EL (cell line): ENCODE results near the gene UGGT1.
"Not testable (repeated sequence)": the region's sequence is repeated elsewhere in the genome, so short reads cannot be mapped to it uniquely, and the experiment has no call there.

Experiments used
- DNase-seq: peaks from one replicate; pipeline ENCODE4 v3.0.0-alpha.2; 2016

The UGGT1 gene

DNA sequence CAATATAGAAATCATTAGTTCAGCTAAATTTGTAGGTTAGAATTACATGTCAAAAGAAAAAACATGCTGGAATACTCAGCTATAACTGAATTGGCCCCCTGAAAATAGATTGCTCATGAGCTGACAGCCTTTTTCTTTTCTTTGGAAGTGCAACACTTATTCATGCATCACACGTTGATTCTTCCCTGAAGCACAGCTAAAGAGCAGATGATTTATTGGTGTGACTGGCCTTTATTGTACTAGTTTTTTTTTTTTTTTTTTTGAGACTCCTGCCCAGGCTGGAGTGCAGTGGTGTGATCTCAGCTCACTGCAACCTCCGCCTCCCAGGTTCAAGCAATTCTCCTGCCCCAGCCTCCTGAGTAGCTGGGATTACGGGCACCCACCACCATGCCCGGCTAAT, 83.1 kb downstream of the UGGT1 start:
- not testable (repeated sequence) for DNase-seq

DNA sequence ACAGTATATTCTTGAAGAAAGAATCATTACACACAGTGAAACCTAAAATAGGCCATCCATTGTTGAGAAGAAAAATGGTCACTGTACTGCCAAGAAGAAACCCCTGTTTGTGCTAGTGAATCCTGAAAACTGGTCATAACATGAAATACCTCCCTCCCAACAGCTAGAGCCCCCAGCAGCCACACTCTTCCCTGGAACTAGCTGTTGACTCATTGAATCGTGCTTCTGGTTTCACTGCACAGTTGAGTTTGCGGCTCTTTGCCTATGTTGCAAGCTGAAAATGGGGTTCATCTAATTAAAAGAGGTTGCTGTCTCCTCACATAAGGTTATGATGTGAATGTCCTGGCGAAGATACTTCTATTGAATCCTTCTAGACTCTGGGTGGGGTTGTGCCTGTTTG, 86.3 kb downstream of the UGGT1 start:
- DNase-seq: no peak

DNA sequence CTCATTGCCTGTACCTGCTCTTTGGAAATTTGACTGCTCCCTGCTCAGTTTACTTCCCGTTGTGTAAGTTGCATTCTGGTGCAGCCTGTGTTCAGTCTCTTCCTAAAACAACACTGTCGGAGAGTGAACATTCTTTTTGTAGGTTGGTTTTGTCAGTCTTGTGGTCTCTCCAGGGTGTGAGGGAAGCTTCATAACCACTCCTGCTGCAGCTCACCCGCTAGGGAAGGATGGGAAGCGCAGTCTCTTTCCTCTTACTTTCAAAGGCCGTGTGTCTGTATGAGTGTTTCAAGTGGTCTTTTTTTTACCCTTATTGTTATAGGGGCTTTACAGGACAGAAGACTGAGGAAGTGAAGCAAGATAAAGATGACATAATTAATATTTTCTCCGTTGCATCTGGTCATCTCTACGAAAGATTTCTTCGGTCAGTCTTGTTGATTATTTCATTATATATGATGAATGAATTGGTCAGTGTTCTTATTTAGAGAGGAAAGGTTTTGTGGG, 87.2 kb downstream of the UGGT1 start:
- DNase-seq: no peak

DNA sequence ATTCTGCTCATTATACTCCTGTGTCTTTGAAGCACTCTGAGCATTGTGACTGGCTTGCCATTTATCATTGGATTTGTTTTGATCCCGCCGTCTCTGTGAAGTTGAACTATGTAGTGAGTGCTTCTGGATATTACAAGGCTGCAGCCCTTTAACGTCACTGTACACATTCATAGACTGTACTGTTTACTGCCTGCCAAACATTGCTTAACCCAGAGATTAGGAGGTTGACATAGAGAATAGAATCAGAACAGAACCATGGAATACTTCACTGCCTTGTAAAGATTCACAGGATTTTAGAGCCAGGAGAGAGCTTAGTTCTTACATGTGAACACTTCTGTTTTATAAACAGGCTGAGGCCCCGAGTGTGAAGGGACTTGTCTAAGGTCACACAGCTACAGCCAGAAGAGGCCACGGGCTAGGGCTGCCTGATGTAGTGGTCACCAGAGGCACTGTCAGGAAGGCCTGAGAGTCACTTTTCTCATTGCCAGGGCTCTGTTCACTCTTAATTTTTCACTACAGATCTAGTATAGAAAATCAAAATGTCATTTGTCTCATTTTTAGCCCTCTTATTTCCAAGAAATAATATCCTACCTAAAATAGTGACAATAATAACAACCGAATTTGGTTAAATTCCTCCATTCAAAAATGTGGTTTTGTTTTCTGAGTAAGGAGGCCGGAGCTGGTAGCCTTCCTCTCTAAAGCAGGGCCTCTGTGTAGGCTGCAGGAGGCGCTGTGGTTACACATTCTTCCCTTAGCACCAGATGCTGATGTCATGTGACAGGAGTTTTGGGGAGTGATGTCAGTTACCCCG, 87.9 kb downstream of the UGGT1 start:
- peak; percentile 69 for DNase-seq

DNA sequence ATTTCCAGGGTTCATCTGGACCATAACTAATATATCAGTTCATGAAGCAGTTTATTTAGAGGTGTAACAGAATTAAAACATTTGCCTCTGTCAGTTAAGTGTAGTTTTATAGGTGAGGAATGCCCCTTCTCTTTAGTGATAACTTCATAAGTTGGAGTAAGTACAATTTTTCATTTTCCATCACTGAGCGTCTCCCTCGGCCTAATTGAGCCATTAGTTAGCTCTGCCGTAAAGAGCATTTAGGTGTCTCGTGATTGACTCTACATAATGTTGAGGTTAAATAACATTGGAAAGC, 88.4 kb downstream of the UGGT1 start:
- DNase-seq: no peak

DNA sequence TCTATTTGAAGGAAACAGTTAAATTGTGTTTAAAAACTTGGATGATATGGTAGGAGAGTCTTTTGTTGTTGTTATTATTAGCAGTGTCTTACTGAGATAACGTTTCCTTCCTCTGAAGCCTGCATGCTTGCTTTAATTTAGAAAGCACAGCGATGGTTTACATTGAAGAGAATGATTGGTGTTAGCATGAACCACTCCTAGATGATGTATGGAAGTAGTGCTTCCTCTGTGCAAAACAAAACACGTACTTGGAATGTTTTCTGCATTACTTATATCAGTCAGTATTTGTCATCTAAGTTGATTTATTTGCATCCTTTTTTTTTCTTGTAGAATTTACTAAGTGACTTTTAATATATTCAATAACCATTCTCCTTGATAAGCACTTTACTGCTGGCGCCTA, 89.0 kb downstream of the UGGT1 start:
- DNase-seq: peak; percentile 25

DNA sequence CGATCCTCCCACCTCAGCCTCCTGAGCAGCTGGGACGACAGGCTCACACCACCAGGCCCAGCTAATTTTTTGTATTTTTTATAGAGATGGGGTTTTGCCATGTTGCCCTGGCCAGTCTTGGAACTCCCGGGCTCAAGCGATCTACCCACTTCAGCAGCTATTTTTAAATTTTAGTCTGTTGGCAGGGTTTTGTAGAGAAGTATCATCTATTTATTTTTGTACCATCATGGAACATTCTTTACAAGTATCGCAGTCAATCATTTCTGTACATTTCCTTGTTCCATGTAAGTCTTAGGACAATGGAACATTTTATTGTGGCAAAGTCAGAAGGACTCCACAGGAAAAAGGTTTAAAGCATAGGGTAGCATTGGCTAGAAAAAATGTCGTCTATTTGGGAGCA, 94.6 kb downstream of the UGGT1 start:
- DNase-seq: no peak

DNA sequence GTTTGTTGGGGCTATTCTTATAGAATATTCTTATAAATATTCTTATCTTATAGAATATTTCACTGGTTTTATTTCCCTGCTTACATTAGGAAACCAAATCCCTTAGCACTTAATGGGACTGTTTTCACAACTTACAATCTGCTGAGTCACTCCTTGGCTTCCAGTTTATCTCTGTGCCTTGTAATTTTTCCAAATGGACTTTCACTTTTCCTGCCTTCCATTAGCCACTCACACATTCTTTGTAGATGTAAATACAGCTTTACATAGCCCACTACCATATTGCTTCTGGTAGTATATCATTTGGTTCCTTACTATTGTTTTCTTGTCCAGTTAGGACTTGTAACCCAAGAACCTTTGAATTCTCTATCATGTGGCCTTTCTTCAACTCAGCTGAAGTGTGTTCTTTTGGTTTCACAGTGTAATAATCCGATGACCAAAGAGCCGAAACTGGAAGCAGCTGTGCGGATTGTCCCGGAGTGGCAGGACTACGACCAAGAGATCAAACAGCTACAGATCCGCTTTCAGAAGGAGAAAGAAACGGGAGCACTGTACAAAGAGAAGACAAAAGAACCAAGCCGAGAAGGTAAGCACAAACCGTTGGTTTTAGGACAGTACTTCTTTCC, 96.1 kb downstream of the UGGT1 start:
- DNase-seq: peak; percentile 56

DNA sequence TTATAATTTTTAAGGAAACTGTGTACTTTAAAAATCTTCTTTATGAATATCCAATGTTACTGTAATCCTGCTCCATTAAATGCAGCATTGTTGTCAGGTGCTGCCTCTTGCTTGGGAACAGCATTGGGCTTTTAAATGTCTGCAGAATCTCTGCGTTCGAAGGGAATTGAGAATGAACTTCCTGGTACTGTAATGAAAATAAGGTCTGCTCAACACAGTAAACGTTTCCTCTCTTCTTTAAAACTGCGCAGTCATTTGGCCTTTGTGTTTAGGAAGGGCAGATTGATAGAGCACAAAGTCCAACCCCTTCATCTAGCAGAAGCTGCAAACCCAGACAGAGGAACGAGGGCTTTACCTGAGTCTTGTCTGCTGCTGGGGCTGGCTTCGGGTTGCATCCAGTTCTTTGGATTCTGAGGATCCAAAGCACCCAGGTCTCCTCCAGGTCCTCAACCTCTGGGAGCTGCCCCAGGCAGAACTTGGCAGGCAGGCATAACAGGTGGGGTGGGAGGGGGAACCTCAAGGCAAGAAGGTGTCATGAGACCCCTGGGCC, 104.5 kb downstream of the UGGT1 start:
- DNase-seq: no peak

DNA sequence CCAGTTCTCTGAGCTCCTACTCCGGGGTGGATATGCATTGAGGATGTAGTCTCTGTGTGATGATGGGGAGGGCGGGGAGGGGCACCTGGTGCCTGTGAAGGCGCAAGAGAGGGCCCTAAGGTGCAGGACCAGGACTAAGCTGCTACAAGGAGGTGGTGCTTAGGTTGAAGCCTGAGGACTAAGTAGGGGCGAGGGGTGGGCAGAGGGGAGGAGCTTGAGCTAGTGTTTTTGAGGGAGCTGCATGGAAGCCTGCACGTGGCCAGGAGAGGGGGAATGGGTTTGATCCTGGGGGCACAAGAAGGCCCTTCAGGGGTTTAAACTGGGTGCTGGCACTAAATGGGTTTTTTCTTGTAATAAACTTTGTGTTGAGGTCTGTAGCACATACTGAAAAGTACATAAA, 105.0 kb downstream of the UGGT1 start:
- no peak for DNase-seq

DNA sequence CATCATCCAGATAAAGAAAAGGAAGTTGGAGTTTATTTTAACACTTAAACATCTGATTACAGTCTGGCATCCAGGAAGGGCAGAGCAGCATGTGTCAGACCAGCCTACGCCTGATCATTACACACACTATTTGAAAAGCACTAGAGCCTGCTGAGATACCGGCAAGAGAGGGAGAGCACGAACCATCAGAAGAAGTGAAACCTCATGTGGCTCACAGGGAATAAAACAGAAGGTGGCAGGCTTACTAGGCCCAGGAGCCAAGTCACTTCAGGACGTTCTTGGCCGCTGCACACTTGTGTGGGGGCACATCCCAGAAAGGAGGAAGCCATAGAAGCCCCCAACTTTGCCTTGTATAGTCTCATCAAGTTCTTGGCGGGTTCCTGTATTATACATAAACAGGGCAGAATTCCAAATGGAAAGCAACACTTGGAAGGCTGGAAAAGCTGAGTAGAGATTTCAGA, 105.5 kb downstream of the UGGT1 start:
- DNase-seq: peak; percentile 18

DNA sequence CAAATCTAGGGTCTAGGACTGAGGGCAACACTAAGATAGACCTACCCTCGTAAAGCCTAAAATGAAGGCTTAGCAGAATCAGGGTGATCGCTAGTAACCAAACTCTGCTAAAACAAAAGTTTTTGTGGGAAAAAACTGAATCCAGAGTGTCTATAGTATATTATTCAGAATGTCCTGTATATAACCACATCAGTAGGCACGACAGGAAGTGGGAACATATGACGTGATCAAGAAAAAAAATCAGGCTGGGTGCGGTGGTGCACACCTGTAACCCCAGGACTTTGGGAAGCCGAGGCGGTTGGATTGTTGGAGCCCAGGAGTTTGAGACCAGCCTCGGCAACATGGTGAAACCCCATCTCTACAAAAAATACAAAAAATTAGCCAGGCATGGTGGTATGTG, 106.1 kb downstream of the UGGT1 start:
- no peak for DNase-seq

DNA sequence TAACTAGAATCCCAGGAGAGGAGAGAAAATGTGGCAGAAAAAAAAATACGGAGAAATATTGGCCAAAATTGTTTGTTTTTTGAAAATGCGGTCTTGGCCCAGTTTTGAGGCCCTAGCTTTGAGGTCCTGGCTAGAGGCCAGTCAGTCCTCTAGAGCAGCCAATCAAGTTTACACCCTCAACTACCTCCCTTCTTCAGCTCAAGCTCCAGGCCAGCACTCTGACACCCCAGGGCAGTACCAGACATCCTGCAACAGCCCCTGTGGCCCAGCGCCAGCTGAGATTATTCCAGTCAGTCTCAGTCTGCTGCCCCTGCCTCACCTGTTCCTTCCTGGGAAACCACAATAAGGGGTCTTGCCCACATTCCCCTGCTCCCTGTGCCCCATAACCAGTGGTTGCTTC, 107.7 kb downstream of the UGGT1 start:
- no peak for DNase-seq

DNA sequence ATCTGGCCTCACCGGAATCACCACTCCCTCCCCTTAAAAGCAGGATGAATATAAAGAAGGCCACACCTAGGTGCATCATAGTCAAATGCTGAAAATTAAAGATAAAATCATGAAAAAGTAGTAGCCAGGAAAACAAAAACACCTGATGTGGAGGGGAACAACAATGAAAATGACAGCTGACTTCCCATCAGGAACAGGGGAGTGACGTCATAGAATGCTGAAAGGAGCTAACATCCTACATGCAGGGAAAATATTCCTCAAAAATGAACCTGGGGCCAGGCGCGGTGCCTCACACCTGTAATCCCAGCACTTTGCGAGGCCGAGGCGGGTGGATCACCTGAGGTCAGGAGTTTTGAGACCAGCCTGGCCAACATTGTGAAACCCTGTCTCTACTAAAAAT, 108.1 kb downstream of the UGGT1 start:
- no peak for DNase-seq

DNA sequence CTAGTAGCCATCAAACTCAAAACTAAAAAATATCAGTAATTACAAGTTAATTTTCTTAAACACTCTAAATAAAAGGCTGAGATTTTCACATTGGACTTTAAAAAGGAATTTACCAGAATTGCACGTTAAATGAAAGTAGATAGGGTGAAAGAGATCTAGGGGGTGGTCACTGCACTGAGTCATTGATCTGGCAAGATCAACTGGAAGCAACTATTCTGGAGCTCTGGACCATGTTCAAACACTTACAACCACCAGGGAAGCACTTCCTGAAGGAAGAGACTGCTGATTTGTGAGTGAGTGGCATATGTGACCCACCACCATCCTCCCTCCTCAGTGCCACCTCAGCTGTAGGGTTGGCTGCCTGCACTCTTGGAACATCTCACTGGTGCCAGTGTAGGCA, 111.8 kb downstream of the UGGT1 start:
- no peak for DNase-seq

DNA sequence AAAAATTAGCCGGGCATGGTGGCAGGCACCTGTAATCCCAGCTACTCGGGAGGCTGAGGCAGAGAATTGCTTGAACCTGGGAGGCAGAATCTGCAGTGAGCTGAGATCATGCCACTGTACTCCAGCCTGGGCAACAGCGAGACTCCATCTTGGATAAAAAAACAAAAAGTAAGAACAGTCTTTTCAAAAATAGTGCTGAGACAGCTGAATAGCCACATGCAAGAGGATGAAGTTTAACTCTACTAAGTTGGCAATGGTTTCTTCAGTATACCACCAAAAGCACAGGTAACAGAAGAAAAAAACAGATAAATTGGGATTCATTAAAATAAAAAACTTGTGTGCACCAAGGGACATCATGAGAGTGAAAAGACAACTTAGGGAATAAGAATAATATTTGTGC, 115.2 kb downstream of the UGGT1 start:
- no peak for DNase-seq

DNA sequence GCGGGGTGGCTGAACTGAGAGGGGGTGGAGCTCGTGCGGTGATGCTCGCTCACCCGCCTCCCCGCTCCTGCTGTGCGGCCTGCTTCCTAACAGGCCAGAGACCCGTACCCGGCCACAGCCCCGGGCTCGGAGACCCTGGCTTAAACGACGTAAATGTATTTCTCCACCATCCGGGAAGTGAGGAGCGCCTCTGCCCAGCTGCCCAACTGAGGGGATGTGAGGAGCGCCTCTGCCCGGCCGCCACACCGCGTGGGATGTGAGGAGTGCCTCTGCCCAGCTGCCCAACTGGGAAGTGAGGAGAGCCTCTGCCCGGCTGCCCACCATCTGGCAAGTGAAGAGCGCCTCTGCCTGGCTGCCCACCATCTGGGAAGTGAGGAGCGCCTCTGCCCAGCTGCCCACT, 117.0 kb downstream of the UGGT1 start:
- DNase-seq: no peak

DNA sequence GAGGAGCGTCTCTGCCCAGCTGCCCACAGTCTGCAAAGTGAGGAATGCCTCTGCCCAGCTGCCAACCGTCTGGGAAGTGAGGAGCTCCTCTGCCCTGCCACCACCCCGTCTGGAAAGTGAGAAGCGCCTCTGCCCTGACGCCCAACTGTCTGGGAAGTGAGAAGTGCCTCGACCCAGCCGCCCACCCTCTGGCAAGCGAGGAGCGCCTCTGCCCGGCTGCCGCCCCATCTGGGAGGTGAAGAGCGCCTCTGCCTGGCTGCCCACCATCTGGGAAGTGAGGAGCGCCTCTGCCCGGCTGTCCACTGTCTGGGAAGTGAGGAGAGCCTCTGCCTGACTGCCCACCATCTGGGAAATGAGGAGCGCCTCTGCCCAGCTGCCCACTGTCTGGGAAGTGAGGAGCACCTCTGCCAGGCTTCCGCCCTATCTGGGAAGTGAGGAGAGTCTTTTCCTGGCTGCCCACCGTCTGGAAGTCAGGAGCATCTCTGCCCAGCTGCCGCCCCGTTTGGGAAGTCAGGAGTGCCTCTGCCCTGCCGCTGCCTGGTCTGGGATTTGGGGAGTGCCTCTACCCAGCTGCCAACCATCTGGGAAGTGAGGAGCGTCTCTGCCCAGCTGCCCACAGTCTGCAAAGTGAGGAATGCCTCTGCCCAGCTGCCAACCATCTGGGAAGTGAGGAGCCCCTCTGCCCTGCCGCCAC, 117.8 kb downstream of the UGGT1 start:
- not testable (repeated sequence) for DNase-seq

DNA sequence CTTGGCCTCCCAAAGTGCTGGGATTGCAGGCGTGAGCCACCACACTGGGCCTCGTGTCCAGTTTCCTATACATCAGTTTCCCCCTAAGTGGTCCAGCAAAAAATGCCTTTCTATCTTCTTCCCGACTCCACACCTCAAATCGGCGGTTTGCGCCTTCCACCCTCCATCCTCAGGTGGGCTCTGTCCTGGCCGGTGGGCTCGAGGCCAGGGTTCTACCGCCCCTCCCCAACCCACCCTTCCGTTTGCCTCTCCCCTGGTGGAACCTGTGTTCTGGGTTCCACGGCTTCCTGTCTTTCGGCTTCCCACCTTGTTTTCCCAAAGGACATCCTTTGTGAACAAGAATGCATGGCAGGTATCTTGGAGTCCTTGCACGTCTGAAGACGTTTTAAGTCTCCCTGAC, 123.3 kb downstream of the UGGT1 start:
- DNase-seq: no peak

DNA sequence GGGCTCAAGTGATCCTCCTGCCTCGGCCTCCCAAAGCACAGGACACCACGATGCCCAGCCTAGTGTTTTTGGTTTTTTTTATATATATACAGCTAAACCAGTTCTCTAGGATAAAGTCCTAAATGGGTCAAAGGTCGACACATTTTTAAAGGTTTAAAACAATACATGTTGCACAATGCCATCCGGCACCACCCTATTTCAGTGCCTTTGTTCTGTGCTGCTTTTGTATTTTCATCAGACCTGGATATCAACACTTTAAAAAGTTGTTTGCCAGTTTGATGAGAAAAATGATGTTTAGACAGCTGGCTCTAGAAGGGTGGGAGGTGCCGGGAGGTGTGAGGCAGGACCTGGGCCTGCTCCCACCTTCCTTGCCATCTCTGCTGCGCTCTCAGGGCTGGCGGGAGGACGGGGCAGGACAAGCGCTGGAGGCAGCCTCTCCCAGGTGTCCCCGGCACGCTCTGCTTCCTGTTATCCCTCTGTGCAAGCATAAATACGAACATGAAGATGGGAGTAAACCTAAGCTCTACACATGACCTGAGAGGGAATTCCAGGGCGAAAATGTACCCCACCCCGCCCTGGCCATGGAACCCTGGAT, 124.0 kb downstream of the UGGT1 start:
- no peak for DNase-seq

DNA sequence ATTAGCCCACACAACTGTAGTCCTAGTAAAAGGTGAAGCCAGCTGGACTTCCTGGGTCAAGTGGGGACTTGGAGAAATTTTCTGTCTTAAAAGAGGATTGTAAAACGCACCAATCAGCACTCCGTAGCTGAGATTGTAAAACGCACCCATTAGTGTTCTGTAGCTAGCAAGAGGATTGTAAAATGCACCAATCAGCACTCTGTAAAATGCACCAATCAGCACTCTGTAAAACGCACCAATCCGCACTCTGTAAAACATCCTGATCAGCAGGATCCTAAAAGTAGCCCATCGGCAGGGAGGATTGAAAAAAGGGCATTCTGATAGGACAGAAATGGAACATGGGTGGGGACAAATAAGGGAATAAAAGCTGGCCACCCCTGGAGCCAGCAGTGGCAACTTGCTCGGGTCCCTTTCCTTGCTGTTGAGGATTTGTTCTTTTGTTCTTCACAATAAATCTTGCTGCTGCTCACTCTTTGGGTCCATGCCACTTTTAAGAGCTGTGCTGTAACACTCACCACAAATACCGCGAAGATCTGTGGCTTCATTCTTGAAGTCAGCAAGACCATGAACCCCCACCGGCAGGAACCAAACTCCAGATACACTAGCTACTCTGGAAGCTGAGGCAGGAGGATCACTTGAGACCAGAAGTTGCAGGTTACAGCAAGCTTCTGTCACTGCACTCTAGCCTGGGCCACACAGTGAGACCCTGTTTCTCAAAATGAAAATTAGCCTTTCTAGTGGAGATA, 125.1 kb downstream of the UGGT1 start:
- no peak for DNase-seq

DNA sequence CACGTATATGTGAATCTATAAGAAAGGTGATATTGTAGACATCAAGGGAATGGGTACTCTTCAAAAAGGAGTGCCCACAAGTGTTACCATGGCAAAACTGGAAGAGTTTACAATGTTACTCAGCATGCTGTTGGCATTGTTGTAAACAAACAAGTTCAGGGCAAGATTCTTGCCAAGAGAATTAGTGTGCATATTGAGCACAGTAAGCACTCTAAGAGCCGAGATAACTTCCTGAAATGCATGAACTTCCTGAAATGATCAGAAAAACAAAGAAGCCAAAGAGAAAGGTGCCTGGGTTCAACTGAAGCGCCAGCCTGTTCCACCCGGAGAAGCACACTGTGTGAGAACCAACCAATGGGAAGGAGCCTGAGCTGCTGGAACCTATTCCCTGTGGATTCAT, 126.7 kb downstream of the UGGT1 start:
- DNase-seq: no peak

DNA sequence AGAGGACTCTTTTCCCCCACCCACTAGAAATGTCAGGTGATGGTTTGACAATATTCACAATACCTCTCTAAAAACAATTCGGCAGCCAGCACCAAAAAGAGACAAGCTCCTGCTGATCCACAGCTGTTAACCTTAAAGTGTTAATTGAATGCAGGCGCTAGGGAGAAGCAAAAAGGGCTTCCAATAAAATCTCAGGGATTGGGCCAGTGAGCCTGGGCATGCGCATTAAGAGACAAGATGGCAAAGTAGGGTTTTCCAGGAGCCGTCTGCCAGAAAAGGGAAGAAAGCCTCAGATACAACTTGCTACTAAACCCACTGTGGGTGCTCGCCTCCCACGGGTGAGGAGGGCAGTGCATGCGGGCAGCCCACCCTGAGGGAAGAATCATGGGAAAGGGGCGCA, 128.9 kb downstream of the UGGT1 start:
- no peak for DNase-seq
